GM23338 (cell line): Measurements from ENCODE around the gene DOCK2. TPM values are rescaled to one million over a fixed set of nuclear protein-coding genes. Genes with fewer than 3 reads are reported as not detected.
A peak's percentile ranks its signal among the peaks of the same experiment; 100 is the strongest.

Experiments used
- ATAC-seq: fragments of 200-7000 bp; cut with Tn5 transposase; 3 replicates; pipeline ENCODE4 v1.9.1; 2020
- DNase-seq: peaks from one replicate; pipeline ENCODE4 v3.0.0-alpha.2; 2015; ENCODE audit warnings: low spot score
- H2AFZ ChIP-seq: fragments of 200-600 bp; sonication (generic); 2 replicates; pipeline ENCODE4 v1.8.0; 2016; ENCODE audit warnings: antibody characterized with exemption, mild to moderate bottlenecking, moderate library complexity
- H3F3A ChIP-seq: fragments of 200-600 bp; sonication (generic); replicated peaks from 2 replicates; pipeline ENCODE4 v1.8.0; 2017; ENCODE audit warnings: antibody characterized with exemption, mixed run types, low read depth
- H3K27ac ChIP-seq: fragments of 200-600 bp; sonication (generic); 2 replicates; pipeline ENCODE4 v1.6.1; 2016; ENCODE audit warnings: low read depth
- H3K27me3 ChIP-seq: fragments of 200-600 bp; sonication (generic); 2 replicates; pipeline ENCODE4 v1.8.0; 2016; ENCODE audit warnings: mild to moderate bottlenecking, mixed run types, moderate library complexity; ENCODE audit not compliant: insufficient read depth
- H3K36me3 ChIP-seq: fragments of 200-600 bp; sonication (generic); 2 replicates; pipeline ENCODE4 v1.8.0; 2016; ENCODE audit warnings: mild to moderate bottlenecking; ENCODE audit not compliant: insufficient read depth
- H3K4me1 ChIP-seq: fragments of 200-600 bp; sonication (generic); 2 replicates; pipeline ENCODE4 v1.8.0; 2016; ENCODE audit warnings: mild to moderate bottlenecking, moderate library complexity; ENCODE audit not compliant: insufficient read depth
- H3K4me2 ChIP-seq: fragments of 200-600 bp; sonication (generic); 2 replicates; pipeline ENCODE4 v1.7.1; 2017; ENCODE audit warnings: mixed run types
- H3K4me3 ChIP-seq: fragments of 200-600 bp; sonication (generic); 2 replicates; pipeline ENCODE4 v1.6.1; 2016; ENCODE audit warnings: mixed run types
- H3K79me2 ChIP-seq: fragments of 200-600 bp; sonication (generic); replicated peaks from 2 replicates; pipeline ENCODE4 v1.8.0; 2017; ENCODE audit warnings: mild to moderate bottlenecking; ENCODE audit not compliant: insufficient read depth
- H3K9me2 ChIP-seq: fragments of 200-600 bp; sonication (generic); 2 replicates; pipeline ENCODE4 v1.8.0; 2017; ENCODE audit not compliant: insufficient read depth
- H4K20me1 ChIP-seq: fragments of 200-600 bp; sonication (generic); replicated peaks from 2 replicates; pipeline ENCODE4 v1.8.0; 2017; ENCODE audit warnings: mild to moderate bottlenecking; ENCODE audit not compliant: insufficient read depth
- H3K27ac Mint-ChIP-seq: 2 replicates; pipeline ENCODE4 v1.8.0; 2020; ENCODE audit warnings: inconsistent platforms, mild to moderate bottlenecking, moderate library complexity, mixed read lengths
- H3K27me3 Mint-ChIP-seq: 3 replicates; pipeline ENCODE4 v1.8.0; 2022; ENCODE audit warnings: low read depth, mild to moderate bottlenecking, moderate library complexity, mixed read lengths, inconsistent platforms; ENCODE audit not compliant: insufficient read depth, poor library complexity
- H3K36me3 Mint-ChIP-seq: 3 replicates; pipeline ENCODE4 v1.8.0; 2021; ENCODE audit warnings: low read depth, mild to moderate bottlenecking, inconsistent platforms, moderate library complexity, mixed read lengths
- H3K4me1 Mint-ChIP-seq: 3 replicates; pipeline ENCODE4 v1.8.0; 2020; ENCODE audit warnings: mild to moderate bottlenecking, inconsistent platforms, mixed read lengths
- H3K4me3 Mint-ChIP-seq: 3 replicates; pipeline ENCODE4 v1.8.0; 2021; ENCODE audit warnings: moderate library complexity, mild to moderate bottlenecking, inconsistent platforms, mixed read lengths
- H3K9me3 Mint-ChIP-seq: 3 replicates; pipeline ENCODE4 v1.8.0; 2020; ENCODE audit warnings: moderate library complexity, mild to moderate bottlenecking, inconsistent platforms, mixed read lengths
- JUNB ChIP-seq: IDR thresholded peaks from one replicate; pipeline ENCODE4 v1.6.1; 2016; ENCODE audit warnings: antibody characterized with exemption; ENCODE audit not compliant: unreplicated experiment
- NANOG ChIP-seq: IDR thresholded peaks from 2 replicates; pipeline ENCODE4 v1.6.1; 2016; ENCODE audit warnings: antibody characterized with exemption, borderline replicate concordance
- STAT1 ChIP-seq: IDR thresholded peaks from one replicate; pipeline ENCODE4 v1.6.1; 2016; ENCODE audit warnings: antibody characterized with exemption; ENCODE audit not compliant: unreplicated experiment
- ZNF114 ChIP-seq: fragments of 250-450 bp; sonication (Bioruptor Pico); IDR thresholded peaks from 2 replicates; pipeline ENCODE4 v1.5.0; 2020; ENCODE audit warnings: mild to moderate bottlenecking, moderate library complexity
- polyA plus RNA-seq: library from polyadenylated mRNA; unstranded; fragments of >200 nt; fragmentation: Nextera tagmentation; extraction: Ambion mirVana; gene quantifications from 2 replicates; pipeline ENCODE4 v1.2.1, GENCODE V29; 2016
- total RNA-seq: library from RNA; depleted of rRNA; stranded (reverse); fragments of >200 nt; shearing (Covaris generic); gene quantifications from 2 replicates; pipeline ENCODE4 v1.2.3, GENCODE V29; 2014
- TF ChIP-seq, protein P1 (sequence below): fragments of 250-450 bp; sonication (Bioruptor Pico); IDR thresholded peaks from 2 replicates; pipeline ENCODE4 v1.5.0; 2020; ENCODE audit warnings: mild to moderate bottlenecking, moderate library complexity
- TF ChIP-seq, protein P2 (sequence below), 2 experiments: fragments of 200-600 bp in 1 of 2; sonication (generic) in 1 of 2; conservative IDR thresholded peaks; 2 replicates each; pipeline versions ENCODE4 v1.5.1 to v1.6.1; 2016 to 2017; ENCODE audit warnings: antibody characterized with exemption in 2 of 2, low read depth in 2 of 2, mild to moderate bottlenecking in 2 of 2, moderate library complexity in 1 of 2

The DOCK2 gene
- total and polyA plus RNA-seq, 2 experiments from 2014 or later: 3.7 to 9.4 TPM

DNA sequence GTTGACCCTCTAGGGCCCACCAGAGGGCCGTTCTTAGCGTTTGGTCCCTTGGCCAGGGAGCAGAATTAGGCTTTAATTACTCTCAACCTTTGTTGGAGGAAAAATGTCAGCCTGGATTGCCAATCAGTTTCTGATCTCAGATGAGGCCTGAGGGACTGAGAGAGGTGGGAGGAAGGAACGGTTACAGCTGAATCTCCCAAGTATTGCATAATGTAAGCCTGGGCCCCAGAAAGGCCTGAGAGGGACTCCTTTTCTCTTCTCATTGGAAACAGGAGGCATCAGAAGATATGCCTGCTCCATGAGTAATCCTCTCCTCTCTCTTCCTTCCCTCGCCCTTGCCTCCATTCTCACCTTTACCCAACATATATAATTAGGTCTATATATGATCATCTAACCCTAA lies 237.5 kb downstream of the DOCK2 start:
- ATAC-seq (no peak; the same call in 2 of the 3 replicates), DNase-seq (peak; percentile 15)
- Histone ChIP-seq H3K9me2 (no peaks in the 10 kb centered on the region), H2AFZ (no peak overlapping the region), H3K27me3 (no peaks in the 10 kb centered on the region), H3K4me2 (no peak overlapping the region), H3K27ac (no peak overlapping the region), H3K79me2 (no peaks in the 10 kb centered on the region), H3K36me3 (no peaks in the 10 kb centered on the region), H3K4me1 (no peaks in the 10 kb centered on the region), H3F3A (no peaks in the 10 kb centered on the region), H3K4me3 (no peak overlapping the region), H4K20me1 (no peaks in the 10 kb centered on the region)
- H3K4me1 Mint-ChIP-seq: no peaks in the 10 kb centered on the region; the same call in 2 of the 3 replicates
- H3K27ac Mint-ChIP-seq: no peak overlapping the region
- no peaks in the 10 kb centered on the region for H3K9me3 Mint-ChIP-seq
- H3K36me3 Mint-ChIP-seq: no peaks in the 10 kb centered on the region
- H3K4me3 Mint-ChIP-seq: no peak overlapping the region
- TF ChIP-seq, protein P1, sequence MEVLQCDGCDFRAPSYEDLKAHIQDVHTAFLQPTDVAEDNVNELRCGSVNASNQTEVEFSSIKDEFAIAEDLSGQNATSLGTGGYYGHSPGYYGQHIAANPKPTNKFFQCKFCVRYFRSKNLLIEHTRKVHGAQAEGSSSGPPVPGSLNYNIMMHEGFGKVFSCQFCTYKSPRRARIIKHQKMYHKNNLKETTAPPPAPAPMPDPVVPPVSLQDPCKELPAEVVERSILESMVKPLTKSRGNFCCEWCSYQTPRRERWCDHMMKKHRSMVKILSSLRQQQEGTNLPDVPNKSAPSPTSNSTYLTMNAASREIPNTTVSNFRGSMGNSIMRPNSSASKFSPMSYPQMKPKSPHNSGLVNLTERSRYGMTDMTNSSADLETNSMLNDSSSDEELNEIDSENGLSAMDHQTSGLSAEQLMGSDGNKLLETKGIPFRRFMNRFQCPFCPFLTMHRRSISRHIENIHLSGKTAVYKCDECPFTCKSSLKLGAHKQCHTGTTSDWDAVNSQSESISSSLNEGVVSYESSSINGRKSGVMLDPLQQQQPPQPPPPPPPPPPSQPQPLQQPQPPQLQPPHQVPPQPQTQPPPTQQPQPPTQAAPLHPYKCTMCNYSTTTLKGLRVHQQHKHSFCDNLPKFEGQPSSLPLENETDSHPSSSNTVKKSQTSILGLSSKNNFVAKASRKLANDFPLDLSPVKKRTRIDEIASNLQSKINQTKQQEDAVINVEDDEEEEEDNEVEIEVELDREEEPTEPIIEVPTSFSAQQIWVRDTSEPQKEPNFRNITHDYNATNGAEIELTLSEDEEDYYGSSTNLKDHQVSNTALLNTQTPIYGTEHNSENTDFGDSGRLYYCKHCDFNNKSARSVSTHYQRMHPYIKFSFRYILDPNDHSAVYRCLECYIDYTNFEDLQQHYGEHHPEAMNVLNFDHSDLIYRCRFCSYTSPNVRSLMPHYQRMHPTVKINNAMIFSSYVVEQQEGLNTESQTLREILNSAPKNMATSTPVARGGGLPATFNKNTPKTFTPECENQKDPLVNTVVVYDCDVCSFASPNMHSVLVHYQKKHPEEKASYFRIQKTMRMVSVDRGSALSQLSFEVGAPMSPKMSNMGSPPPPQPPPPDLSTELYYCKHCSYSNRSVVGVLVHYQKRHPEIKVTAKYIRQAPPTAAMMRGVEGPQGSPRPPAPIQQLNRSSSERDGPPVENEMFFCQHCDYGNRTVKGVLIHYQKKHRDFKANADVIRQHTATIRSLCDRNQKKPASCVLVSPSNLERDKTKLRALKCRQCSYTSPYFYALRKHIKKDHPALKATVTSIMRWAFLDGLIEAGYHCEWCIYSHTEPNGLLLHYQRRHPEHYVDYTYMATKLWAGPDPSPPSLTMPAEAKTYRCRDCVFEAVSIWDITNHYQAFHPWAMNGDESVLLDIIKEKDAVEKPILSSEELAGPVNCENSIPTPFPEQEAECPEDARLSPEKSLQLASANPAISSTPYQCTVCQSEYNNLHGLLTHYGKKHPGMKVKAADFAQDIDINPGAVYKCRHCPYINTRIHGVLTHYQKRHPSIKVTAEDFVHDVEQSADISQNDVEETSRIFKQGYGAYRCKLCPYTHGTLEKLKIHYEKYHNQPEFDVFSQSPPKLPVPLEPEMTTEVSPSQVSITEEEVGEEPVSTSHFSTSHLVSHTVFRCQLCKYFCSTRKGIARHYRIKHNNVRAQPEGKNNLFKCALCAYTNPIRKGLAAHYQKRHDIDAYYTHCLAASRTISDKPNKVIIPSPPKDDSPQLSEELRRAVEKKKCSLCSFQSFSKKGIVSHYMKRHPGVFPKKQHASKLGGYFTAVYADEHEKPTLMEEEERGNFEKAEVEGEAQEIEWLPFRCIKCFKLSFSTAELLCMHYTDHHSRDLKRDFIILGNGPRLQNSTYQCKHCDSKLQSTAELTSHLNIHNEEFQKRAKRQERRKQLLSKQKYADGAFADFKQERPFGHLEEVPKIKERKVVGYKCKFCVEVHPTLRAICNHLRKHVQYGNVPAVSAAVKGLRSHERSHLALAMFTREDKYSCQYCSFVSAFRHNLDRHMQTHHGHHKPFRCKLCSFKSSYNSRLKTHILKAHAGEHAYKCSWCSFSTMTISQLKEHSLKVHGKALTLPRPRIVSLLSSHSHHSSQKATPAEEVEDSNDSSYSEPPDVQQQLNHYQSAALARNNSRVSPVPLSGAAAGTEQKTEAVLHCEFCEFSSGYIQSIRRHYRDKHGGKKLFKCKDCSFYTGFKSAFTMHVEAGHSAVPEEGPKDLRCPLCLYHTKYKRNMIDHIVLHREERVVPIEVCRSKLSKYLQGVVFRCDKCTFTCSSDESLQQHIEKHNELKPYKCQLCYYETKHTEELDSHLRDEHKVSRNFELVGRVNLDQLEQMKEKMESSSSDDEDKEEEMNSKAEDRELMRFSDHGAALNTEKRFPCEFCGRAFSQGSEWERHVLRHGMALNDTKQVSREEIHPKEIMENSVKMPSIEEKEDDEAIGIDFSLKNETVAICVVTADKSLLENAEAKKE (CRISPR knock-in tag): no peak
- TF ChIP-seq STAT1 (no peak), ZNF114 (CRISPR knock-in tag) (no peak), NANOG (no peak), JUNB (no peak)
- TF ChIP-seq, protein P2, sequence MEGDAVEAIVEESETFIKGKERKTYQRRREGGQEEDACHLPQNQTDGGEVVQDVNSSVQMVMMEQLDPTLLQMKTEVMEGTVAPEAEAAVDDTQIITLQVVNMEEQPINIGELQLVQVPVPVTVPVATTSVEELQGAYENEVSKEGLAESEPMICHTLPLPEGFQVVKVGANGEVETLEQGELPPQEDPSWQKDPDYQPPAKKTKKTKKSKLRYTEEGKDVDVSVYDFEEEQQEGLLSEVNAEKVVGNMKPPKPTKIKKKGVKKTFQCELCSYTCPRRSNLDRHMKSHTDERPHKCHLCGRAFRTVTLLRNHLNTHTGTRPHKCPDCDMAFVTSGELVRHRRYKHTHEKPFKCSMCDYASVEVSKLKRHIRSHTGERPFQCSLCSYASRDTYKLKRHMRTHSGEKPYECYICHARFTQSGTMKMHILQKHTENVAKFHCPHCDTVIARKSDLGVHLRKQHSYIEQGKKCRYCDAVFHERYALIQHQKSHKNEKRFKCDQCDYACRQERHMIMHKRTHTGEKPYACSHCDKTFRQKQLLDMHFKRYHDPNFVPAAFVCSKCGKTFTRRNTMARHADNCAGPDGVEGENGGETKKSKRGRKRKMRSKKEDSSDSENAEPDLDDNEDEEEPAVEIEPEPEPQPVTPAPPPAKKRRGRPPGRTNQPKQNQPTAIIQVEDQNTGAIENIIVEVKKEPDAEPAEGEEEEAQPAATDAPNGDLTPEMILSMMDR (conservative IDR thresholded peaks at IDR 0.05; ENCODE audit: low read depth in 2 of 2): peak; percentile 16; a peak in 1 of 4 replicates
- H3K27me3 Mint-ChIP-seq: peaks cover 4% of the 10 kb centered on the region
